Measurements from ENCODE around the gene SWT1. TPM values are rescaled to one million over a fixed set of nuclear protein-coding genes. Genes with fewer than 3 reads are reported as not detected.
"Not testable (repeated sequence)": the region's sequence is repeated elsewhere in the genome, so short reads cannot be mapped to it uniquely, and the experiment has no call there.

The SWT1 gene
- total RNA-seq, 1 donor from 2014 or later, result 11.5 TPM

DNA sequence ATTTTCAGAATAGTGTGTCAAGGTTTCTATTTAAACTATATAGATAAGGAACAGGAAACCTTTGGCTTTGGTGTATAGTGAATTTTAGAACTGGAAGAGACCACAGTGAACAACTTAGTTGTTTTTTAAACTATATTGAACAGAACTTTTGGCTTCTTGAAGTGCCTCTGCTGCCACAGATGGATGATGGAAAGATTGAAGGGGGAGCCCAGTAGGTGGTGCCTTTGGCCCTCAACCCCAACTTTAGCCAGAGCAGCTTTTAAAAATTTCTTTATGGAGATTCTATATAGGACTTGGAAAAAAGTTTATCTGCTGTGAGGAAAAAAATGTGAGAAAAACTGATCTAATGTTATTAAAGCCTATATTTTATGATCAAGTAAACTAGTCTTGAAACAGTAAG, 50.2 kb downstream of the SWT1 start:
- TF ChIP-seq, protein P1, sequence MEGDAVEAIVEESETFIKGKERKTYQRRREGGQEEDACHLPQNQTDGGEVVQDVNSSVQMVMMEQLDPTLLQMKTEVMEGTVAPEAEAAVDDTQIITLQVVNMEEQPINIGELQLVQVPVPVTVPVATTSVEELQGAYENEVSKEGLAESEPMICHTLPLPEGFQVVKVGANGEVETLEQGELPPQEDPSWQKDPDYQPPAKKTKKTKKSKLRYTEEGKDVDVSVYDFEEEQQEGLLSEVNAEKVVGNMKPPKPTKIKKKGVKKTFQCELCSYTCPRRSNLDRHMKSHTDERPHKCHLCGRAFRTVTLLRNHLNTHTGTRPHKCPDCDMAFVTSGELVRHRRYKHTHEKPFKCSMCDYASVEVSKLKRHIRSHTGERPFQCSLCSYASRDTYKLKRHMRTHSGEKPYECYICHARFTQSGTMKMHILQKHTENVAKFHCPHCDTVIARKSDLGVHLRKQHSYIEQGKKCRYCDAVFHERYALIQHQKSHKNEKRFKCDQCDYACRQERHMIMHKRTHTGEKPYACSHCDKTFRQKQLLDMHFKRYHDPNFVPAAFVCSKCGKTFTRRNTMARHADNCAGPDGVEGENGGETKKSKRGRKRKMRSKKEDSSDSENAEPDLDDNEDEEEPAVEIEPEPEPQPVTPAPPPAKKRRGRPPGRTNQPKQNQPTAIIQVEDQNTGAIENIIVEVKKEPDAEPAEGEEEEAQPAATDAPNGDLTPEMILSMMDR (IDR thresholded peaks at IDR 0.05; ENCODE audit: unreplicated experiment), result no peak
- no peaks in the 10 kb centered on the region for H3K9me3 Mint-ChIP-seq (ENCODE audit: unreplicated experiment)
- no peak for DNase-seq (ENCODE audit: low spot score)
- no peak overlapping the region for H3K27ac Mint-ChIP-seq (ENCODE audit: unreplicated experiment)
- H3K4me1 Mint-ChIP-seq (ENCODE audit: unreplicated experiment), result no peaks in the 10 kb centered on the region
- peaks cover 25% of the 10 kb centered on the region for H3K36me3 Mint-ChIP-seq (ENCODE audit: low read depth, unreplicated experiment)
- H3K4me3 Mint-ChIP-seq (ENCODE audit: unreplicated experiment), result no peak overlapping the region
- H3K27me3 Mint-ChIP-seq (ENCODE audit: unreplicated experiment), result peaks cover 6% of the 10 kb centered on the region

DNA sequence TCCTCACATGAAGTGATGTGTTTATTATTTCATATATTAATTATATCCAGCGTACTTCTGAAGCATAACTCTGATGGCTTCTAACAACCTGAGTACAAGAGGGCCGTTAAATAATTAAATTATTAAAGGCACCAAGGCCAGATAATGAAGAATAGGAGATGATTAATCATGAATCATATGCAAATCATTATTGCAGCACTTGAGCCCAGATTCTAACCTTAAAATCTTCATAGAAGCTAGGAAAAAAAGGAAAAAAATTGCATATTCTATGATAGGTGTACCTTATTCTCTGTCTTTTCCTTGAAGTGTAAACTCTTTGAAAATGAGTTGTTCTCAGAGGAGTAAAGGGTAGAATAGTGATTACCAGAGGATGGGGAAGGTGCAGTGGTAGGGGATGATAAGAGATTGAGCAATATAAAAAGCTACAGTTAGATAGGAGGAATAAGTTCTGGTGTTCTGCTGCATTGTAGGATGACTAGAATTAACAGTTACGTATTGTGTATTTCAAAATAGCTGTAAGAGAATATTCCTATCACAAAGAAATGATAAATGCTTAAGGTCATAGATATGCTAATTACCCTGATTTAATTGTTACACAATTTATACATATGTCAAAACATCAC, 51.1 kb downstream of the SWT1 start:
- TF ChIP-seq, protein P1 (IDR thresholded peaks at IDR 0.05; ENCODE audit: unreplicated experiment), result no peak
- Mint-ChIP-seq H3K9me3 (ENCODE audit: unreplicated experiment) (no peaks in the 10 kb centered on the region), H3K4me3 (ENCODE audit: unreplicated experiment) (no peak overlapping the region), H3K27ac (ENCODE audit: unreplicated experiment) (no peak overlapping the region), H3K36me3 (ENCODE audit: low read depth, unreplicated experiment) (peaks cover 25% of the 10 kb centered on the region), H3K4me1 (ENCODE audit: unreplicated experiment) (no peaks in the 10 kb centered on the region), H3K27me3 (ENCODE audit: unreplicated experiment) (peaks cover 6% of the 10 kb centered on the region)
- no peak for DNase-seq (ENCODE audit: low spot score)

DNA sequence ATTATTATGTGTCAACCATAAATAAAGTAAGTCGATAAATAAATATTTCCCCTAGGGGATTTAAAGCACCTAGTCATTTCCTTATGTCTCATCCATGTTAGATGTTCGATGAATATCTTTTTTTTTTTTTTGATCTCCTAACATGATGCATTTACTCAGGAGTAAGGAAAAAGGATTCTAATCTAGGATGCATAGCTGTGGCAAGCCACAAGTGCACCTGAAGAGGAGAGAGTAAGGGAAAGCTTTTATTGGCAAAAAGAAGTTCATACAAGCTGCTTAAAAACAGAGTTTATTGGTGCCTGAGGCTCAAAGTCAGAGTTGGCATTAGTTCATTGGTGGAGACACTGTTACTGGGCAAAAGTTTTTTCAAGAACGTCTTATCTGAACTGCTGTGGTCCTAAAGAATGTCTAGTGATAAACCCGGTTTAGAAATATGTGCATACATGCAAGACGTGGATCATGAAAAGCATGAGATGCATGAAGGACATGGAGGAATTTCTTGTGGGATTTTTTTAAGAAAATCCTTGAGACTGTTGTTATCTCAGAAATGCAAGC, 51.7 kb downstream of the SWT1 start:
- no peak overlapping the region for H3K27ac Mint-ChIP-seq (ENCODE audit: unreplicated experiment)
- TF ChIP-seq, protein P1 (IDR thresholded peaks at IDR 0.05; ENCODE audit: unreplicated experiment), result no peak
- H3K9me3 Mint-ChIP-seq (ENCODE audit: unreplicated experiment), result no peaks in the 10 kb centered on the region
- H3K27me3 Mint-ChIP-seq (ENCODE audit: unreplicated experiment), result peaks cover 6% of the 10 kb centered on the region
- H3K4me1 Mint-ChIP-seq (ENCODE audit: unreplicated experiment), result no peaks in the 10 kb centered on the region
- peak overlapping the region; percentile 11 for H3K4me3 Mint-ChIP-seq (ENCODE audit: unreplicated experiment)
- peaks cover 25% of the 10 kb centered on the region for H3K36me3 Mint-ChIP-seq (ENCODE audit: low read depth, unreplicated experiment)
- DNase-seq (ENCODE audit: low spot score), result no peak

DNA sequence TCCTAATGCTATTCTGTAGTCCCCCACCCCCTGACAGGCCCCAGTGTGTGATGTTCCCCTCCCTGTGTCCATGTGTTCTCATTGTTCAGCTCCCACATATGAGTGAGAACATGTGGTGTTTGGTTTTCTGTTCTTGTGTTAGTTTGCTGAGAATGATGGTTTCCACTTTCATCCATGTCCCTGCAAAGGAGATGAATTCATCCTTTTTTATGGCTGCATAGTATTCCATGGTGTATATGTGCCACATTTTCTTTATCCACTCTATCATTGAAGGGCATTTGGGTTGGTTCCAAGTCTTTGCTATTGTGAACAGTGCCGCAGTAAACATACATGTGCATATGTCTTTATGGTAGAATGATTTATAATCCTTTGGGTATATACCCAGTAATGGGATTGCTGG, 52.4 kb downstream of the SWT1 start:
- not testable (repeated sequence) for H3K4me3 Mint-ChIP-seq (ENCODE audit: unreplicated experiment); DNase-seq (ENCODE audit: low spot score); H3K27ac Mint-ChIP-seq (ENCODE audit: unreplicated experiment); H3K4me1 Mint-ChIP-seq (ENCODE audit: unreplicated experiment); H3K27me3 Mint-ChIP-seq (ENCODE audit: unreplicated experiment); H3K9me3 Mint-ChIP-seq (ENCODE audit: unreplicated experiment)
- H3K36me3 Mint-ChIP-seq (ENCODE audit: low read depth, unreplicated experiment), result peaks cover 25% of the 10 kb centered on the region

DNA sequence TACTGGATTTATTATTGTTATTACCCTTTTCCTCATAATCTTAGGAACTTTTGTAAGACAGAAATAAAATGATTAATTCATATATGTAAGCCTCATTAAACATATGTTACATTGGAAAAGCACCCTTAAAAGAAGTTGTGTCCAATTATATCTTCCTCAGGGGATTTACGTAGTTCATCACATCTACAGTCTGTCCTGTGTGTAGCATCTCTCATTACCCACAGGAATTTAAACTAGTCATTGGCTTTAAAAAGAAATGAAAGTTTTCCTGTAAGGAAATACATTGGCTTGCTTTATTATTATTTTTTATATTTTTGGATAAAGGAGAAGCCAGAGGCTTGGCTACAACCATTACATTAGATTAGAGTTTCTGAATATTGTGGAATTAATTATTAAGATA, 56.1 kb downstream of the SWT1 start:
- TF ChIP-seq, protein P1 (IDR thresholded peaks at IDR 0.05; ENCODE audit: unreplicated experiment), result no peak
- H3K27ac Mint-ChIP-seq (ENCODE audit: unreplicated experiment), result no peak overlapping the region
- H3K36me3 Mint-ChIP-seq (ENCODE audit: low read depth, unreplicated experiment), result peaks cover 30% of the 10 kb centered on the region
- H3K9me3 Mint-ChIP-seq (ENCODE audit: unreplicated experiment), result no peaks in the 10 kb centered on the region
- H3K4me3 Mint-ChIP-seq (ENCODE audit: unreplicated experiment), result no peak overlapping the region
- no peak for DNase-seq (ENCODE audit: low spot score)
- no peaks in the 10 kb centered on the region for H3K4me1 Mint-ChIP-seq (ENCODE audit: unreplicated experiment)
- H3K27me3 Mint-ChIP-seq (ENCODE audit: unreplicated experiment), result peaks cover 8% of the 10 kb centered on the region

Data from endothelial cell (in vitro differentiated cells).